Keratinocyte (primary cell): ENCODE results near the gene PLA2G12B.

Source experiments
- CTCF ChIP-seq, 3 experiments: IDR thresholded peaks in 1 of 3; conservative IDR thresholded peaks in 1 of 3; optimal IDR thresholded peaks in 1 of 3; 2 replicates in 2 of 3; 3 replicates in 1 of 3; pipeline versions ENCODE3 to v1.5.1; 2011; ENCODE audit warnings: low read length in 3 of 3, mild to moderate bottlenecking in 3 of 3, moderate library complexity in 2 of 3, control low read depth in 1 of 3, inconsistent platforms in 1 of 3; ENCODE audit not compliant: insufficient read depth in 2 of 3; ENCODE audit errors: extremely low read depth in 1 of 3
- EZH2 ChIP-seq: IDR thresholded peaks from one replicate; pipeline ENCODE4 v1.6.1; 2012; ENCODE audit warnings: inconsistent platforms, mild to moderate bottlenecking, low read length, moderate library complexity

GRCh38 chr10:72887043-72887442, 67.6 kb downstream of the PLA2G12B start:
- TF ChIP-seq CTCF (optimal IDR thresholded peaks at IDR 0.05 in 1 of 3, IDR thresholded peaks at IDR 0.05 in 1 of 3, conservative IDR thresholded peaks at IDR 0.05 in 1 of 3; ENCODE audit: extremely low read depth in 1 of 3, insufficient read depth in 2 of 3, low read length in 3 of 3) (no peak), EZH2 (no peak)
